Neuronal stem cell (in vitro differentiated cells): ENCODE measurements around the gene TEX54.
A peak's percentile ranks its signal among the peaks of the same experiment; 100 is the strongest.

Experiments
- DNase-seq: peaks from one replicate; pipeline ENCODE4 v3.0.0-alpha.2; 2013; ENCODE audit warnings: low spot score
- H2AFZ ChIP-seq: one replicate; pipeline ENCODE4 v1.6.1; 2013; ENCODE audit warnings: mild to moderate bottlenecking, low read length, inconsistent platforms
- H2AK5ac ChIP-seq: 2 replicates; pipeline ENCODE4 v1.6.1; 2013; ENCODE audit warnings: low read depth, mild to moderate bottlenecking, inconsistent platforms, low read length, moderate library complexity, mixed read lengths
- H2BK120ac ChIP-seq: 2 replicates; pipeline ENCODE4 v1.6.1; 2013; ENCODE audit warnings: low read depth, mild to moderate bottlenecking, inconsistent platforms, low read length, moderate library complexity, mixed read lengths
- H2BK12ac ChIP-seq: one replicate; pipeline ENCODE4 v1.6.1; 2013; ENCODE audit warnings: low read length, inconsistent platforms
- H2BK15ac ChIP-seq: 2 replicates; pipeline ENCODE4 v1.6.1; 2013; ENCODE audit warnings: mild to moderate bottlenecking, low read length, inconsistent platforms, mixed read lengths
- H2BK5ac ChIP-seq: one replicate; pipeline ENCODE4 v1.6.1; 2013; ENCODE audit warnings: inconsistent platforms, mild to moderate bottlenecking, low read length, moderate library complexity
- H3K14ac ChIP-seq: one replicate; pipeline ENCODE4 v1.6.1; 2013; ENCODE audit warnings: low read length, inconsistent platforms
- H3K18ac ChIP-seq: 2 replicates; pipeline ENCODE4 v1.6.1; 2013; ENCODE audit warnings: low read length, inconsistent platforms
- H3K23ac ChIP-seq: 2 replicates; pipeline ENCODE4 v1.6.1; 2013; ENCODE audit warnings: low read depth, mild to moderate bottlenecking, mixed read lengths, low read length, inconsistent platforms; ENCODE audit not compliant: poor library complexity
- H3K27ac ChIP-seq: replicated peaks from 3 replicates; pipeline ENCODE4 v1.5.1; 2013; ENCODE audit warnings: low read length, inconsistent platforms
- H3K27me3 ChIP-seq, 3 experiments: 2 replicates each; pipeline ENCODE4 v1.6.1; 2013; ENCODE audit warnings: low read length in 3 of 3, mild to moderate bottlenecking in 2 of 3, inconsistent platforms in 1 of 3, low read depth in 1 of 3, mixed read lengths in 1 of 3, moderate library complexity in 1 of 3; ENCODE audit not compliant: control insufficient read depth in 3 of 3, insufficient read depth in 3 of 3
- H3K36me3 ChIP-seq, 2 donors: replicated peaks in 1 of 2; 2 replicates each; pipeline ENCODE4 v1.6.1; 2013; ENCODE audit warnings: low read length in 2 of 2; ENCODE audit not compliant: control insufficient read depth in 2 of 2, insufficient read depth in 2 of 2
- H3K4ac ChIP-seq: 2 replicates; pipeline ENCODE4 v1.6.1; 2013; ENCODE audit warnings: inconsistent platforms, mild to moderate bottlenecking, low read length, moderate library complexity
- H3K4me1 ChIP-seq, 2 donors: 1 replicate in 1 of 2; 2 replicates in 1 of 2; pipeline ENCODE4 v1.6.1; 2013; ENCODE audit warnings: low read length in 2 of 2, low read depth in 1 of 2; ENCODE audit not compliant: control insufficient read depth in 2 of 2, insufficient read depth in 1 of 2
- H3K4me2 ChIP-seq: one replicate; pipeline ENCODE4 v1.6.1; 2013; ENCODE audit warnings: mild to moderate bottlenecking, low read length, inconsistent platforms; ENCODE audit not compliant: insufficient read depth, poor library complexity, severe bottlenecking
- H3K4me3 ChIP-seq, 2 donors: 2 replicates each; pipeline ENCODE4 v1.5.1; 2013; ENCODE audit warnings: low read length in 2 of 2, mild to moderate bottlenecking in 2 of 2, inconsistent platforms in 1 of 2, moderate library complexity in 1 of 2
- H3K79me1 ChIP-seq: one replicate; pipeline ENCODE4 v1.6.1; 2013; ENCODE audit warnings: low read depth, mild to moderate bottlenecking, inconsistent platforms, low read length, moderate library complexity
- H3K9ac ChIP-seq: one replicate; pipeline ENCODE4 v1.6.1; 2013; ENCODE audit warnings: mild to moderate bottlenecking, low read depth, low read length, inconsistent platforms; ENCODE audit not compliant: poor library complexity
- H3K9me3 ChIP-seq, 2 donors: replicated peaks in 1 of 2; 2 replicates each; pipeline versions ENCODE3 to v1.6.1; 2013; ENCODE audit warnings: low read length in 2 of 2, mild to moderate bottlenecking in 2 of 2, inconsistent platforms in 1 of 2, low read depth in 1 of 2, mixed read lengths in 1 of 2, moderate library complexity in 1 of 2; ENCODE audit not compliant: control insufficient read depth in 2 of 2, insufficient read depth in 1 of 2
- H4K8ac ChIP-seq: one replicate; pipeline ENCODE4 v1.6.1; 2013; ENCODE audit warnings: low read depth, mild to moderate bottlenecking, inconsistent platforms, low read length, moderate library complexity
- H4K91ac ChIP-seq: one replicate; pipeline ENCODE4 v1.6.1; 2013; ENCODE audit warnings: low read length, low read depth, mild to moderate bottlenecking, inconsistent platforms; ENCODE audit not compliant: poor library complexity
- WGBS, 2 donors: extraction: QIAGEN DNeasy Blood & Tissue Kit; methylation state at CpG; one replicate each; pipeline ENCODE4 v1.1.7; 2013; ENCODE audit warnings: missing lambda C conversion rate in 2 of 2, mixed read lengths in 1 of 2; ENCODE audit not compliant: insufficient read length in 2 of 2, insufficient replicate concordance in 1 of 2; ENCODE audit errors: extremely low coverage in 2 of 2; 5-methylcytosine and 5-hydroxymethylcytosine counted together

The TEX54 gene

GRCh38 chr11:62880803-62881578 is 48.4 kb upstream of the TEX54 start, which contains the start of gene SLC3A2:
SLC3A2 (plus strand) TSS chr11:62880896; CDS start chr11:62881024, 128 bp downstream.
- Histone ChIP-seq H3K36me3 (peaks cover 44 to 84% of the 10 kb centered on the region in 2 donors), H3K9me3 (no peaks in the 10 kb centered on the region), H4K8ac (no peak within 1 kb of the TSS), H2BK5ac (peak within 1 kb of the TSS; percentile 98), H2BK15ac (peak within 1 kb of the TSS; percentile 60), H2BK12ac (peak within 1 kb of the TSS; percentile 92), H3K4me3 (peak within 1 kb of the TSS; percentile 82 to 93), H4K91ac (peak within 1 kb of the TSS; percentile 94), H3K27ac (peak within 1 kb of the TSS; percentile 96), H3K23ac (peak within 1 kb of the TSS; percentile 100), H3K18ac (peak within 1 kb of the TSS; percentile 99), H3K4me2 (peak within 1 kb of the TSS; percentile 54), H3K9ac (peak within 1 kb of the TSS; percentile 100), H3K4me1 (peaks cover 16 to 36% of the 10 kb centered on the region in 2 donors), H2BK120ac (peak within 1 kb of the TSS; percentile 62), H3K79me1 (peaks cover 15% of the 10 kb centered on the region), H3K27me3 (no peaks in the 10 kb centered on the region), H3K14ac (peak within 1 kb of the TSS; percentile 99), H2AK5ac (peak within 1 kb of the TSS; percentile 97), H3K4ac (peak within 1 kb of the TSS; percentile 72), H2AFZ (peak within 1 kb of the TSS; percentile 55)
- WGBS, 2 donors = no CpG with 5 or more reads among the region's 69 CpGs
- DNase-seq = peak; percentile 86

DNA sequence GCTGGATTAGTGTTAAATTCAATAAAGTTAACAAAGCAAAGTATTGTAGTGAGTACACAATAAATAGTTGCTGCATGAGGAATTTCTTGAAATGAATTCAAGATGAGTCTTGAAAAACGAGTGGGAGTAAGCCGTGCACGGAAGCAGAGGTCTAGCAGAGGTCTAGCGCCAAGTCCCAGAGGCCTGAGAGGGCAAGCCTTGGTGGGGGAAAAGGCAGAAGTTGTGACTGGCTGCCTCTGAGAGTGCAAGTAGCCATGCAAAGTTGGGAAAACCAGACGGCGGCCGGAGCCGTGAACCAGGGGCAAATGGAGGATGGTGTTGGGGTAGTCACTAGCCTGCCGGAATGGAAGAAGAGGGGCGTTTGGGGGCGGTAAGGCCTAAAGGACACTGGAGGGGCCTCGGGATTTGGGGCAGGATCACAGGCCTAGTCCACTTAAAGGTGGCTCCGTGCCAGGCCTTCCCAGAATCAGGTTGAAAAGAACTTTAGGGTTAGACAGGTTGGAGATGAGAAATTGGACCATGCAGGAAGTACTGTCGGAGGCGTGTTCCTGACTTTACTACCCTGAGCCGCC is 47.7 kb upstream of the TEX54 start:
- peak overlapping the region; percentile 60 for H2BK15ac ChIP-seq
- H3K4ac ChIP-seq = no peak overlapping the region
- peak overlapping the region; percentile 70 to 82 for H3K4me3 ChIP-seq
- no peak overlapping the region for H4K91ac ChIP-seq
- H4K8ac ChIP-seq = no peak overlapping the region
- H2BK12ac ChIP-seq = no peak overlapping the region
- peaks cover 13% of the 10 kb centered on the region for H3K79me1 ChIP-seq
- H3K9ac ChIP-seq = peak overlapping the region; percentile 100
- peak overlapping the region; percentile 55 for H2AFZ ChIP-seq
- no CpG with 5 or more reads among the region's 16 CpGs for WGBS, 2 donors
- H2BK5ac ChIP-seq = peak overlapping the region; percentile 85
- H2BK120ac ChIP-seq = peak overlapping the region; percentile 62
- no peaks in the 10 kb centered on the region for H3K27me3 ChIP-seq
- H3K9me3 ChIP-seq = no peaks in the 10 kb centered on the region
- peak overlapping the region; percentile 96 for H3K27ac ChIP-seq
- H3K4me1 ChIP-seq = peaks cover 16 to 34% of the 10 kb centered on the region in 2 donors
- no peak for DNase-seq
- H3K4me2 ChIP-seq = peak overlapping the region; percentile 54
- peak overlapping the region; percentile 65 for H3K18ac ChIP-seq
- peak overlapping the region; percentile 100 for H3K23ac ChIP-seq
- H3K14ac ChIP-seq = no peak overlapping the region
- no peak overlapping the region for H2AK5ac ChIP-seq
- peaks cover 38 to 82% of the 10 kb centered on the region in 2 donors for H3K36me3 ChIP-seq

DNA sequence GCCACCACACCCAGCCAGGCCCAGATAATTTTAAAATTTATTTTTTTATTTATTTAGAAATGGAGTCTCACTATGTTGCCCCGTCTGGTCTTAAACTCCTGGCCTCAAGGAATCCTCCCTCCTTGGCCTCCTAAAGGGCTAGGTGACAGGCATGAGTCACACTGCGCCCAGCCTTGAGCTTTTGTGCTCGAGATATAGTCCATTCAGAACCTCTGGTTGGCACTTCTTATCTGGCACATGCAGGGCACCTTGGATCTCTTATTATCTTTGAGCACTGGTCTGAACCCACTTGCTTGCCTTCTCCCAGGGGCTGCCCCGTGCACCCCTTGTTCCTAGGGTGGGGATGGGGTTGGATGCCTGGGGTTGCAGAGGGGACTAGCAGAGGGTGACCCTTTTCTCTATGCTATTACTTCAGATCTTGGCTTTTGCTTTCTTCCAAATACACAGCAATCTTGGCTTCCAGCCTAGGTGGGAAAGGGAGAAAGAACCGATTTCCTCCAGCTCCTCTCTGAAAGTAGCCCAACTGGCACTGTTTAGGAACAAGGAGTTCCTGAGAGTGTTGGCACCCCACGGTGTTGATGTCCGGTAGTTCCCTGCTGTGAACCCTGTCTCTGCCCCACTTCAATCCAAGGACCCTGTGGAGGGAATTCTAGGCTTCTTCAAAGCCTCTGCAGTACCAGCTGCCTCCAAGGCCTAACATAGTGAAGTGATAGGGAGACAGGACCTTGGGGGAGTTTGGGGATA is 46.8 kb upstream of the TEX54 start:
- Histone ChIP-seq H3K9me3 (no peaks in the 10 kb centered on the region), H3K18ac (no peak overlapping the region), H3K27ac (peak overlapping the region; percentile 24), H3K4me2 (no peak overlapping the region), H3K4ac (no peak overlapping the region), H3K27me3 (no peaks in the 10 kb centered on the region), H2AK5ac (no peak overlapping the region), H3K79me1 (peaks cover 9% of the 10 kb centered on the region), H3K4me3 (peak overlapping the region in 1 of 2 donors; percentile 82), H3K23ac (no peak overlapping the region), H2BK120ac (no peak overlapping the region), H3K14ac (peak overlapping the region; percentile 32), H3K36me3 (peaks cover 34 to 82% of the 10 kb centered on the region in 2 donors), H3K9ac (peak overlapping the region; percentile 17), H2AFZ (no peak overlapping the region), H4K91ac (no peak overlapping the region), H2BK15ac (no peak overlapping the region), H2BK5ac (no peak overlapping the region), H4K8ac (no peak overlapping the region), H2BK12ac (no peak overlapping the region), H3K4me1 (peaks cover 16 to 29% of the 10 kb centered on the region in 2 donors)
- no peak for DNase-seq
- WGBS, 2 donors = no CpG with 5 or more reads among the region's 7 CpGs
